HG02885 (cell line): Measurements from ENCODE around the gene FXYD3.
"Not testable (repeated sequence)": the region's sequence is repeated elsewhere in the genome, so short reads cannot be mapped to it uniquely, and the experiment has no call there.

Experiments
- ATAC-seq: cut with Tn5 transposase; IDR thresholded peaks from one replicate; pipeline ENCODE4 v1.9.1; 2021; ENCODE audit warnings: mild to moderate bottlenecking; ENCODE audit not compliant: unreplicated experiment, poor library complexity

The FXYD3 gene

GRCh38 chr19:35123573-35123972, 8.0 kb downstream of the FXYD3 start:
- no peak for ATAC-seq

- ATAC-seq: peak; percentile 77
Measured at GRCh38 chr19:35124098-35125060, 8.8 kb downstream of the FXYD3 start.

GRCh38 chr19:35125270-35125717, 9.7 kb downstream of the FXYD3 start:
- ATAC-seq: no peak

- ATAC-seq: no peak
Measured at GRCh38 chr19:35125749-35126623, 10.4 kb downstream of the FXYD3 start.

- no peak for ATAC-seq
Measured at GRCh38 chr19:35126624-35126959, 11.0 kb downstream of the FXYD3 start.

- ATAC-seq: no peak
Measured at GRCh38 chr19:35127871-35128270, 12.2 kb downstream of the FXYD3 start.

- ATAC-seq: no peak
Measured at GRCh38 chr19:35128398-35129057, 12.9 kb downstream of the FXYD3 start.

GRCh38 chr19:35129724-35130274, 14.2 kb downstream of the FXYD3 start:
- ATAC-seq: not testable (repeated sequence)

GRCh38 chr19:35130761-35131720, 15.4 kb downstream of the FXYD3 start:
- no peak for ATAC-seq

- ATAC-seq: no peak
Measured at GRCh38 chr19:35132254-35132653, 16.6 kb downstream of the FXYD3 start.

GRCh38 chr19:35133826-35134225, 18.2 kb downstream of the FXYD3 start:
- no peak for ATAC-seq

- ATAC-seq: no peak
Measured at GRCh38 chr19:35134601-35135242, 19.1 kb downstream of the FXYD3 start, which contains the start of gene LGI4. Gene LGI4, minus strand, starts transcription at chr19:35135059. Its CDS starts 379 bp downstream, at chr19:35134680.

- ATAC-seq: peak; percentile 47
Measured at GRCh38 chr19:35135389-35135909, 19.8 kb downstream of the FXYD3 start.

- ATAC-seq: no peak
Measured at GRCh38 chr19:35136231-35136630, 20.6 kb downstream of the FXYD3 start.

- ATAC-seq: no peak
Measured at GRCh38 chr19:35136977-35137702, 21.5 kb downstream of the FXYD3 start.

- ATAC-seq: no peak
Measured at GRCh38 chr19:35138305-35138892, 22.8 kb downstream of the FXYD3 start, which contains the start of gene FXYD1. Gene FXYD1, plus strand, starts transcription at chr19:35138824. Its CDS starts 1,256 bp downstream, at chr19:35140080.
